Measurements from ENCODE around the gene OR10D3.

The OR10D3 gene

DNA sequence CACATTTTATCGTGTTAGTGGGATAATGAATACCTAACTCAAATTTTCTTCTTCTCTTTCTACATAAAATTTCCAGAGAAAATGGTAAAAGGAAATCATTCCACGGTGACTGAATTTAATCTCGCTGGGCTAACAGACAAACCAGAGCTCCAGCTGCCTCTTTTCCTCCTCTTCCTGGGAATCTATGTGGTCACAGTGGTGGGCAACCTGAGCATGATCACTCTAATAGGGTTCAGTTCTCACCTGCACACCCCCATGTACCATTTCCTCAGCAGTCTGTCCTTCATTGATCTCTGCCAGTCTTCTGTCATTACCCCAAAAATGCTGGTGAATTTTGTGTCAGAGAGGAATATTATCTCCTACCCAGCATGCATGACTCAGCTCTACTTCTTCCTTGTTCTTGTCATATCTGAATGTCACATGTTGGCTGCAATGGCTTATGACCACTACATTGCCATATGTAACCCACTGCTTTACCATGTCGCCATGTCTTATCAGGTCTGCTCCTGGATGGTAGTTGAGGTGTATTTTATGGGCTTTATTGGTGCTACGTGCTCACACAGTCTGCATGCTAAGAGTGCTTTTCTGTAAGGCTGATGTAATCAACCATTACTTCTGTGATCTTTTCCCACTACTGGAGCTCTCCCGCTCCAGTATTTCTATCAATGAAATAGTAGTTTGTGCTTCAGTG, 24.1 kb downstream of the OR10D3 start:
- DNase-seq, result no peak
- H3K4me3 Mint-ChIP-seq, result no peak overlapping the region
- no peaks in the 10 kb centered on the region for H3K4me1 Mint-ChIP-seq
- no peaks in the 10 kb centered on the region for H3K9me3 Mint-ChIP-seq
- no peaks in the 10 kb centered on the region for H3K36me3 Mint-ChIP-seq (ENCODE audit: low read depth)
- TF ChIP-seq, protein P1, sequence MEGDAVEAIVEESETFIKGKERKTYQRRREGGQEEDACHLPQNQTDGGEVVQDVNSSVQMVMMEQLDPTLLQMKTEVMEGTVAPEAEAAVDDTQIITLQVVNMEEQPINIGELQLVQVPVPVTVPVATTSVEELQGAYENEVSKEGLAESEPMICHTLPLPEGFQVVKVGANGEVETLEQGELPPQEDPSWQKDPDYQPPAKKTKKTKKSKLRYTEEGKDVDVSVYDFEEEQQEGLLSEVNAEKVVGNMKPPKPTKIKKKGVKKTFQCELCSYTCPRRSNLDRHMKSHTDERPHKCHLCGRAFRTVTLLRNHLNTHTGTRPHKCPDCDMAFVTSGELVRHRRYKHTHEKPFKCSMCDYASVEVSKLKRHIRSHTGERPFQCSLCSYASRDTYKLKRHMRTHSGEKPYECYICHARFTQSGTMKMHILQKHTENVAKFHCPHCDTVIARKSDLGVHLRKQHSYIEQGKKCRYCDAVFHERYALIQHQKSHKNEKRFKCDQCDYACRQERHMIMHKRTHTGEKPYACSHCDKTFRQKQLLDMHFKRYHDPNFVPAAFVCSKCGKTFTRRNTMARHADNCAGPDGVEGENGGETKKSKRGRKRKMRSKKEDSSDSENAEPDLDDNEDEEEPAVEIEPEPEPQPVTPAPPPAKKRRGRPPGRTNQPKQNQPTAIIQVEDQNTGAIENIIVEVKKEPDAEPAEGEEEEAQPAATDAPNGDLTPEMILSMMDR (IDR thresholded peaks at IDR 0.05), result no peak
- peaks cover 3% of the 10 kb centered on the region for H3K27me3 Mint-ChIP-seq (ENCODE audit: low read depth, poor library complexity)
- no peak overlapping the region for H3K27ac Mint-ChIP-seq

DNA sequence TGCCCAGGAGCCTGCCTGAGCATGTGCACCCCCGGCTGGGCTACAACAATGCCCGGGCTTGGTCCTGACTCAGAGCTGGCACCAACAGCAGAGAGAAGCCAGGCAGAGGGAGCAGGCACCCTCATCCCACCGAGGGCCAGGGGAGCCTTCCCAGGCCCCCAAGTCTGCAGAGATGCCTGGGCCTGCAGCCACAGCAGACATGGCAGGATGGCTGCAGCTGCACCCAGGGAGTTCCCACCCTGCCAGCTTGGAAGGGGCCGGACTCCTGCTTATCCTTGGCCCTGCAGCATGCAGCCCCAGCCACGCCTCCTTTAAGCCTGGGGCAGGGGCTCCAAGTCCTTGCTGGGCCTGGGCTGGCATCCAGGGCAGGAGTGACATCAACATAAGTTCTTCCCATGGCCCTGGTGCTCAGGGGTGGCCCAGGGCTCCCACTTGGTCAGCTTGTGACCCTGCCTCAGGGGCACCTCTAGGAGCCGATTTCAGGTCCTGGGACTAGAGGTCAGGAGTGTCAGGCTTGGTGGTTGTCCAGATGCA, 26.7 kb downstream of the OR10D3 start:
- Mint-ChIP-seq H3K4me3 (no peak overlapping the region), H3K9me3 (no peaks in the 10 kb centered on the region)

DNA sequence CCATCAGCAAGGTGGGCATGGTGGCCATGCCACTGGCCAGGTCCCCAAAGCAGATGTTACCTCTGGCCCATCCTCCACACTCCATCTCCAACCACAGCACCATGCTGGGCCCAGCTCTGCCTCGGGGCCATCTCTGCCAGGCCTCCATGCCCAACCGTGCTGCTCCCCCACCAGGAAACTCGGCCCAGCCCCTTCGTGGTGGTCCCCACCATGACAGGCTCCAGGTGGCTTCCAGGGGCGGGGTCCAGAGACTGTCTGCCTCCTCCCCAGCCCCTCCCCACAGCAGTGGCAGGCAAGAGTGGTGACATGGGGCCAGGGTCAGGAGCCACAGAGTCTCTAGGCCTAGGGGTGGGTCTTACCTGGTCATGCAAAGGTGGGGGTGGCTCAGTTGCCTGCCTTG, 27.3 kb downstream of the OR10D3 start:
- Mint-ChIP-seq H3K36me3 (ENCODE audit: low read depth) (no peaks in the 10 kb centered on the region), H3K9me3 (no peaks in the 10 kb centered on the region), H3K4me3 (no peak overlapping the region), H3K27ac (no peak overlapping the region), H3K27me3 (ENCODE audit: low read depth, poor library complexity) (peaks cover 13% of the 10 kb centered on the region), H3K4me1 (no peaks in the 10 kb centered on the region)
- no peak for DNase-seq
- TF ChIP-seq, protein P1 (IDR thresholded peaks at IDR 0.05), result no peak

More for the DNA sequence above, 26.7 kb downstream of the OR10D3 start:
- no peak overlapping the region for H3K27ac Mint-ChIP-seq
- H3K36me3 Mint-ChIP-seq (ENCODE audit: low read depth), result no peaks in the 10 kb centered on the region
- peaks cover 8% of the 10 kb centered on the region for H3K27me3 Mint-ChIP-seq (ENCODE audit: low read depth, poor library complexity)
- DNase-seq, result no peak
- TF ChIP-seq, protein P1 (IDR thresholded peaks at IDR 0.05), result no peak
- H3K4me1 Mint-ChIP-seq, result no peaks in the 10 kb centered on the region

DNA sequence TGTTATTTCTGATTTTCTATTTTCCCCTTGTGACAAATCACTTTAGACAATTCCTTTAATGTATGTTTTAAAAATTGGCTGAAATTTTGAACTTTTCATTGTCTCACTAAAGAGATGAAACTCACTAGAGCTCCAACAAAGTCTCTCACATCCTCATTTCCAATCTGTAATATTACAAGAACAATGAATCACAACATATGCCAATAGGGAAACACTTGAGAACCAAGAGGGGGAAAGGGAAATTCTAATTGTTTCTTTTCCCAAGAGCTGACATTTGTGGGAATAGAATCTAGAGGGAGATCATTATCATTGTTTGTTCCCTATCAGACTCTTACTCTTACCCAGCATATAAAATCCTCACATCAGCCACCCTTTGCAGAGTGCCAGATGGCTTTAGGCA, 28.2 kb downstream of the OR10D3 start:
- no peak for DNase-seq
- no peak overlapping the region for H3K27ac Mint-ChIP-seq
- no peaks in the 10 kb centered on the region for H3K36me3 Mint-ChIP-seq (ENCODE audit: low read depth)
- H3K9me3 Mint-ChIP-seq, result no peaks in the 10 kb centered on the region
- no peak overlapping the region for H3K4me3 Mint-ChIP-seq
- H3K27me3 Mint-ChIP-seq (ENCODE audit: low read depth, poor library complexity), result peaks cover 15% of the 10 kb centered on the region
- TF ChIP-seq, protein P1 (IDR thresholded peaks at IDR 0.05), result no peak
- no peaks in the 10 kb centered on the region for H3K4me1 Mint-ChIP-seq

- no peaks in the 10 kb centered on the region for H3K36me3 Mint-ChIP-seq (ENCODE audit: low read depth)
- DNase-seq, result no peak
- H3K27me3 Mint-ChIP-seq (ENCODE audit: low read depth, poor library complexity), result peaks cover 17% of the 10 kb centered on the region
- TF ChIP-seq, protein P1 (IDR thresholded peaks at IDR 0.05), result no peak
- no peaks in the 10 kb centered on the region for H3K4me1 Mint-ChIP-seq
- no peaks in the 10 kb centered on the region for H3K9me3 Mint-ChIP-seq
- no peak overlapping the region for H3K4me3 Mint-ChIP-seq
- no peak overlapping the region for H3K27ac Mint-ChIP-seq
Measured at GRCh38 chr11:124214027-124214426, 30.9 kb downstream of the OR10D3 start.

- Mint-ChIP-seq H3K9me3 (no peaks in the 10 kb centered on the region), H3K4me3 (no peak overlapping the region), H3K27ac (no peak overlapping the region), H3K36me3 (ENCODE audit: low read depth) (no peaks in the 10 kb centered on the region), H3K27me3 (ENCODE audit: low read depth, poor library complexity) (peaks cover 23% of the 10 kb centered on the region), H3K4me1 (no peaks in the 10 kb centered on the region)
- no peak for DNase-seq
- TF ChIP-seq, protein P1 (IDR thresholded peaks at IDR 0.05), result no peak
Measured at GRCh38 chr11:124219126-124219525, 36.0 kb downstream of the OR10D3 start.

Measured in nephron progenitor cell (in vitro differentiated cells).